ENCODE results near the gene LGALS3BP. TPM values are rescaled to one million over a fixed set of nuclear protein-coding genes. Genes with fewer than 3 reads are reported as not detected.

Gene LGALS3BP
- total and polyA plus RNA-seq, 2 of the 8 experiments (the other 6 are each of a cell fraction or from before 2014, with no cell fraction given) = 56.1 to 61.6 TPM

DNA sequence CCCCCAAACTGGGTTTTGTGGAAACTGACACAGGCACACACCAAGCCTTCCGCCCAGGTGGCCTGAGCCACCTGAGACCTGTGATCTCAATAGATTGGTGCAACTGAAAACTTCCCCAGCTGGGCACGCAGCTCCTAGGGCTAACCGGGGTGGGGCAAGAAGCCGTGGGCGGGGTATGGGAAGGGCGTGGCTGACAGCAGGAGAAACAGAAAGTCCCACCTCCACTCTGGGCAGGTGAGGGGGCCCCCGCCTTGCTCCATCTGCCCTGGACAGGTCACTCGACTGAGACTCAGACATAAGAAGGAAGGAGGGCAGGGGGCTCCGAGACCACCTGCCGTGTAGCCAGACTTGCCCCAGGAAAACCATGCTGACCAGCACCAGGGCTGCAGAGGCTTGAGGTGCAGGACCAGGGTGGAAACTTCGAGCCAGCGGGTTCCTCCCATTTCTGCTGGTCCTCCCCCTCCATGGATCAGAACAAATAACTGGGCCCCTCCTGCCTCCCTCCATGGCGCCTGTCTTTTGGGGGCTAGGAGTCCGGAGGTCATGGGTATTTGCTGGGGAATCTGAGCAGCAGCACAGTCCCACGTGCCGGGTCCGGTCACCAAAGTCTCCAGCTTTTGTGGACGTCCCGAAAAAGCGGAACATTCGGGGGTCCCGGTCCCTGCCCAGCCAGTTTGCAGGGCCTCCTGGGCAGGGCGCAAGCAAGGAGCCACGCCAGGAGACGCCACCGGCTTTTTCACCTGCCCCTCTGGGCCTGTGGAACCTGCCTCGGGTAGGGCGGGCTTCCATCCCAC is 55.9 kb downstream of the LGALS3BP start:
- POLR2A ChIA-PET (ENCODE audit: partially characterized antibody) = interaction anchor here (0.6 to 2.8 kb wide), 8 partner anchors 10 to 194 kb away, joined by 3 to 16 read pairs (median 4); partner anchors contain the start of gene CEP295NL
- Histone ChIP-seq H2BK12ac (ENCODE audit: low read depth, low read length) (0 out of 2 replicates have a peak overlapping the region, but pooled peaks have one; percentile 43), H3K79me1 (ENCODE audit: low read depth, low read length) (peaks cover 10% of the 10 kb centered on the region), H2BK5ac (ENCODE audit: low read depth, low read length) (peak overlapping the region; percentile 60; the same call in 1 of the 2 replicates), H2BK15ac (ENCODE audit: low read length) (no peak overlapping the region), H3K4me1 (replicated peaks in 1 of 4; ENCODE audit: control insufficient read depth in 3 of 4, insufficient read depth in 4 of 4, low read length in 3 of 4) (peaks cover 4 to 16% (median 10%) of the 10 kb centered on the region in 4 experiments), H3K9me3 (ENCODE audit: insufficient read depth in 2 of 2, low read depth in 1 of 2, low read length in 1 of 2) (no peaks in the 10 kb centered on the region), H4K20me1 (replicated peaks in 1 of 2; ENCODE audit: control insufficient read depth in 1 of 2, insufficient read depth in 2 of 2, low read length in 2 of 2) (peaks cover 5 to 19% of the 10 kb centered on the region in 2 experiments), H3K18ac (ENCODE audit: extremely low read depth, low read length) (peak overlapping the region; percentile 52), H3K9ac (replicated peaks in 1 of 4; ENCODE audit: extremely low read depth in 1 of 4, low read depth in 3 of 4, low read length in 3 of 4) (peak overlapping the region; percentile 48 to 59 (median 54)), H4K5ac (ENCODE audit: insufficient read length, low read depth, low read length) (no peak overlapping the region), H2BK120ac (replicated peaks; ENCODE audit: low read depth, low read length) (peak overlapping the region; percentile 43), H3K27ac (ENCODE audit: low read depth, low read length) (no peak overlapping the region), H2AK5ac (ENCODE audit: low read depth, low read length) (peak overlapping the region; percentile 77; the same call in 1 of the 2 replicates), H3K79me2 (ENCODE audit: control insufficient read depth in 1 of 2, insufficient read depth in 2 of 2, low read length in 2 of 2) (peaks cover 0 to 44% of the 10 kb centered on the region in 2 experiments; a peak in 2 of 4 replicates), H3K4me3 (ENCODE audit: extremely low read depth in 1 of 4, insufficient read depth in 2 of 4, low read depth in 3 of 4, low read length in 4 of 4) (peak overlapping the region; percentile 60 to 83 (median 70)), H3K4me2 (ENCODE audit: insufficient read depth in 1 of 2, low read depth in 2 of 2, low read length in 2 of 2) (peak overlapping the region; percentile 87 to 96), H3K56ac (replicated peaks; ENCODE audit: insufficient read length, low read depth, low read length) (no peak overlapping the region), H3K23ac (ENCODE audit: insufficient read length) (no peak overlapping the region), H3K14ac (ENCODE audit: insufficient read length) (no peak overlapping the region), H4K91ac (replicated peaks; ENCODE audit: insufficient read length, low read length) (peak overlapping the region; percentile 49), H3K36me3 (ENCODE audit: control insufficient read depth in 2 of 4, insufficient read depth in 4 of 4, low read length in 3 of 4) (peaks cover 0 to 3% (median 0%) of the 10 kb centered on the region in 4 experiments; a peak in 1 of 8 replicates), H4K8ac (ENCODE audit: extremely low read depth, insufficient read depth, low read length) (peak overlapping the region; percentile 20), H3K27me3 (replicated peaks in 1 of 4; ENCODE audit: control insufficient read depth in 3 of 4, extremely low read depth in 1 of 4, insufficient read depth in 3 of 4, low read length in 3 of 4) (no peaks in the 10 kb centered on the region), H2BK20ac (ENCODE audit: low read length) (no peak overlapping the region), H3K4ac (replicated peaks; ENCODE audit: insufficient read length, low read depth, low read length) (peak overlapping the region; percentile 53), H3K23me2 (ENCODE audit: low read depth, low read length) (peaks cover 11% of the 10 kb centered on the region; the same call in 1 of the 2 replicates), H2AFZ (ENCODE audit: low read length) (no peak overlapping the region)
- CTCF ChIA-PET (ENCODE audit: partially characterized antibody) = interaction anchor here (0.8 to 1.1 kb wide), 2 partner anchors 21 to 58 kb away, joined by 3 read pairs; partner anchors contain the start of gene CEP295NL
- 4% methylated on average over 26 of the region's 28 CpGs; no CpG with 5 or more reads in 1 of the 2 experiments for WGBS, 2 experiments (ENCODE audit: extremely low coverage in 1 of 2, insufficient coverage in 1 of 2, insufficient read length in 1 of 2, insufficient replicate concordance in 2 of 2, low coverage in 1 of 2, low lambda C conversion rate in 2 of 2, missing lambda C conversion rate in 1 of 2)
- FAIRE-seq = no peak
- DNase-seq (ENCODE audit: low read depth in 1 of 2, low spot score in 2 of 2) = peak in 1 of 2 experiments; percentile 86
- TF ChIP-seq TAF7 (optimal IDR thresholded peaks at IDR 0.05; ENCODE audit: borderline replicate concordance, low read depth, low read length) (peak; percentile 44), EGR1 (IDR thresholded peaks at IDR 0.05; ENCODE audit: borderline replicate concordance, low read depth, low read length) (peak; percentile 36; the same call in 1 of the 2 replicates), TEAD4 (IDR thresholded peaks at IDR 0.05; ENCODE audit: low read depth, low read length) (no peak), SIN3A (conservative IDR thresholded peaks at IDR 0.05 in 1 of 2, IDR thresholded peaks at IDR 0.05 in 1 of 2; ENCODE audit: low read depth in 1 of 2, low read length in 2 of 2) (peak in 1 of 2 experiments; percentile 33; a peak in 1 of 4 replicates), HDAC2 (IDR thresholded peaks at IDR 0.05; ENCODE audit: borderline replicate concordance in 1 of 2, low read depth in 2 of 2, low read length in 2 of 2) (0 out of 4 replicates have a peak, but pooled peaks of 1 of the 2 experiments have one; percentile 62), E2F6 (IDR thresholded peaks at IDR 0.05) (peak; percentile 51), SUZ12 (IDR thresholded peaks at IDR 0.05; ENCODE audit: low read length) (no peak), TAF1 (IDR thresholded peaks at IDR 0.05; ENCODE audit: low read depth, low read length) (peak; percentile 45; the same call in 1 of the 2 replicates), MAX (IDR thresholded peaks at IDR 0.05) (peak; percentile 45)

Data from H1 (cell line).